ENCODE results near the gene SLIT1.

SLIT1 gene

GRCh38 chr10:97003151-97003803 is 182.5 kb downstream of the SLIT1 start:
- H3K4me3 Mint-ChIP-seq, result no peak overlapping the region
- peaks cover 3% of the 10 kb centered on the region for H3K27me3 Mint-ChIP-seq
- DNase-seq (no peak), ATAC-seq (no peak)
- H3K36me3 Mint-ChIP-seq (ENCODE audit: low read depth), result peaks cover 10% of the 10 kb centered on the region
- H3K9me3 Mint-ChIP-seq, result peaks cover 15% of the 10 kb centered on the region
- no peaks in the 10 kb centered on the region for H3K4me1 Mint-ChIP-seq
- H3K27ac Mint-ChIP-seq, result no peak overlapping the region

GRCh38 chr10:97002670-97003069 is 183.1 kb downstream of the SLIT1 start:
- ATAC-seq (no peak), DNase-seq (no peak)
- Mint-ChIP-seq H3K27me3 (peaks cover 3% of the 10 kb centered on the region), H3K27ac (no peak overlapping the region), H3K36me3 (ENCODE audit: low read depth) (peaks cover 9% of the 10 kb centered on the region), H3K4me1 (no peaks in the 10 kb centered on the region), H3K9me3 (peaks cover 12% of the 10 kb centered on the region), H3K4me3 (no peak overlapping the region)

- Mint-ChIP-seq H3K9me3 (no peaks in the 10 kb centered on the region), H3K36me3 (ENCODE audit: low read depth) (no peaks in the 10 kb centered on the region), H3K4me1 (no peaks in the 10 kb centered on the region), H3K4me3 (no peak overlapping the region), H3K27me3 (peaks cover 3% of the 10 kb centered on the region), H3K27ac (no peak overlapping the region)
- ATAC-seq (peak; percentile 25), DNase-seq (no peak)
Measured at GRCh38 chr10:97001183-97001991, 184.4 kb downstream of the SLIT1 start.

GRCh38 chr10:97000487-97001182 is 185.1 kb downstream of the SLIT1 start:
- DNase-seq (no peak), ATAC-seq (no peak)
- Mint-ChIP-seq H3K27me3 (peaks cover 2% of the 10 kb centered on the region), H3K27ac (no peak overlapping the region), H3K4me3 (no peak overlapping the region), H3K4me1 (no peaks in the 10 kb centered on the region), H3K9me3 (no peaks in the 10 kb centered on the region), H3K36me3 (ENCODE audit: low read depth) (no peaks in the 10 kb centered on the region)

GRCh38 chr10:96999987-97000386 is 185.8 kb downstream of the SLIT1 start:
- no peak overlapping the region for H3K4me3 Mint-ChIP-seq
- H3K27me3 Mint-ChIP-seq, result no peaks in the 10 kb centered on the region
- H3K27ac Mint-ChIP-seq, result no peak overlapping the region
- no peak for DNase-seq
- ATAC-seq, result no peak
- H3K4me1 Mint-ChIP-seq, result no peaks in the 10 kb centered on the region
- H3K36me3 Mint-ChIP-seq (ENCODE audit: low read depth), result no peaks in the 10 kb centered on the region
- H3K9me3 Mint-ChIP-seq, result no peaks in the 10 kb centered on the region

- H3K27me3 Mint-ChIP-seq, result no peaks in the 10 kb centered on the region
- no peaks in the 10 kb centered on the region for H3K36me3 Mint-ChIP-seq (ENCODE audit: low read depth)
- H3K4me3 Mint-ChIP-seq, result no peak overlapping the region
- ATAC-seq (no peak), DNase-seq (no peak)
- no peaks in the 10 kb centered on the region for H3K4me1 Mint-ChIP-seq
- no peak overlapping the region for H3K27ac Mint-ChIP-seq
- H3K9me3 Mint-ChIP-seq, result no peaks in the 10 kb centered on the region
Measured at GRCh38 chr10:96999337-96999736, 186.4 kb downstream of the SLIT1 start.

- Mint-ChIP-seq H3K27ac (no peak overlapping the region), H3K27me3 (no peaks in the 10 kb centered on the region), H3K4me3 (no peak overlapping the region), H3K9me3 (no peaks in the 10 kb centered on the region), H3K36me3 (ENCODE audit: low read depth) (no peaks in the 10 kb centered on the region), H3K4me1 (no peaks in the 10 kb centered on the region)
- ATAC-seq (no peak), DNase-seq (no peak)
Measured at GRCh38 chr10:96998329-96998888, 187.3 kb downstream of the SLIT1 start.

GRCh38 chr10:96996275-96996965 is 189.3 kb downstream of the SLIT1 start:
- H3K4me3 Mint-ChIP-seq, result no peak overlapping the region
- no peak for ATAC-seq
- H3K27ac Mint-ChIP-seq, result no peak overlapping the region
- H3K9me3 Mint-ChIP-seq, result no peaks in the 10 kb centered on the region
- H3K4me1 Mint-ChIP-seq, result no peaks in the 10 kb centered on the region
- DNase-seq, result no peak
- no peaks in the 10 kb centered on the region for H3K36me3 Mint-ChIP-seq (ENCODE audit: low read depth)
- no peaks in the 10 kb centered on the region for H3K27me3 Mint-ChIP-seq

GRCh38 chr10:96995851-96996250 is 189.9 kb downstream of the SLIT1 start:
- H3K27ac Mint-ChIP-seq, result no peak overlapping the region
- H3K4me1 Mint-ChIP-seq, result peaks cover 2% of the 10 kb centered on the region
- H3K4me3 Mint-ChIP-seq, result no peak overlapping the region
- no peaks in the 10 kb centered on the region for H3K9me3 Mint-ChIP-seq
- no peaks in the 10 kb centered on the region for H3K27me3 Mint-ChIP-seq
- no peak for ATAC-seq
- H3K36me3 Mint-ChIP-seq (ENCODE audit: low read depth), result no peaks in the 10 kb centered on the region
- no peak for DNase-seq

GRCh38 chr10:96992721-96993120 is 193.0 kb downstream of the SLIT1 start:
- H3K27ac Mint-ChIP-seq, result no peak overlapping the region
- peaks cover 2% of the 10 kb centered on the region for H3K4me1 Mint-ChIP-seq
- H3K27me3 Mint-ChIP-seq, result no peaks in the 10 kb centered on the region
- H3K4me3 Mint-ChIP-seq, result no peak overlapping the region
- no peaks in the 10 kb centered on the region for H3K36me3 Mint-ChIP-seq (ENCODE audit: low read depth)
- ATAC-seq, result no peak
- no peaks in the 10 kb centered on the region for H3K9me3 Mint-ChIP-seq
- DNase-seq, result no peak

GRCh38 chr10:96991313-96991841 is 194.4 kb downstream of the SLIT1 start:
- no peaks in the 10 kb centered on the region for H3K27me3 Mint-ChIP-seq
- H3K9me3 Mint-ChIP-seq, result no peaks in the 10 kb centered on the region
- H3K27ac Mint-ChIP-seq, result peak overlapping the region; percentile 0
- H3K36me3 Mint-ChIP-seq (ENCODE audit: low read depth), result no peaks in the 10 kb centered on the region
- H3K4me3 Mint-ChIP-seq, result no peak overlapping the region
- peak; percentile 40 for ATAC-seq
- no peak for DNase-seq
- peaks cover 2% of the 10 kb centered on the region for H3K4me1 Mint-ChIP-seq

GRCh38 chr10:96988426-96988825 is 197.3 kb downstream of the SLIT1 start:
- Mint-ChIP-seq H3K27me3 (no peaks in the 10 kb centered on the region), H3K9me3 (no peaks in the 10 kb centered on the region), H3K36me3 (ENCODE audit: low read depth) (no peaks in the 10 kb centered on the region), H3K4me3 (no peak overlapping the region), H3K27ac (no peak overlapping the region), H3K4me1 (peaks cover 15% of the 10 kb centered on the region)
- ATAC-seq (no peak), DNase-seq (no peak)

GRCh38 chr10:96987842-96988175 is 197.9 kb downstream of the SLIT1 start:
- no peak for DNase-seq
- H3K9me3 Mint-ChIP-seq, result no peaks in the 10 kb centered on the region
- no peaks in the 10 kb centered on the region for H3K27me3 Mint-ChIP-seq
- H3K4me1 Mint-ChIP-seq, result peaks cover 15% of the 10 kb centered on the region
- H3K36me3 Mint-ChIP-seq (ENCODE audit: low read depth), result no peaks in the 10 kb centered on the region
- H3K4me3 Mint-ChIP-seq, result no peak overlapping the region
- H3K27ac Mint-ChIP-seq, result no peak overlapping the region
- no peak for ATAC-seq

GRCh38 chr10:96987141-96987841 is 198.5 kb downstream of the SLIT1 start:
- Mint-ChIP-seq H3K27me3 (no peaks in the 10 kb centered on the region), H3K4me1 (peaks cover 15% of the 10 kb centered on the region), H3K9me3 (no peaks in the 10 kb centered on the region), H3K36me3 (ENCODE audit: low read depth) (no peaks in the 10 kb centered on the region), H3K4me3 (no peak overlapping the region), H3K27ac (no peak overlapping the region)
- ATAC-seq (no peak), DNase-seq (no peak)
